ENCODE measurements around the gene TSPO2.

The TSPO2 gene

GRCh38 chr6:41027799-41028560 is 14.3 kb upstream of the TSPO2 start:
- DNase-seq = peak; percentile 70

- DNase-seq = no peak
These were observed 13.5 kb upstream of the TSPO2 start for GRCh38 chr6:41028561-41029412.

GRCh38 chr6:41032830-41033229 is 9.4 kb upstream of the TSPO2 start:
- no peak for DNase-seq

GRCh38 chr6:41033776-41034175 is 8.5 kb upstream of the TSPO2 start:
- DNase-seq = no peak

- DNase-seq = no peak
These were observed 6.1 kb upstream of the TSPO2 start for GRCh38 chr6:41036186-41036585.

- no peak for DNase-seq
These were observed 5.7 kb upstream of the TSPO2 start for GRCh38 chr6:41036601-41037000.

- DNase-seq = no peak
These were observed 5.0 kb upstream of the TSPO2 start for GRCh38 chr6:41037107-41037900.

- no peak for DNase-seq
These were observed 4.1 kb upstream of the TSPO2 start for GRCh38 chr6:41038205-41038604.

- peak; percentile 56 for DNase-seq
These were observed 2.9 kb upstream of the TSPO2 start, which contains the start of gene UNC5CL for GRCh38 chr6:41039060-41039998. UNC5CL (minus strand) TSS chr6:41039221; CDS start chr6:41035074, 4,147 bp downstream.

GRCh38 chr6:41040101-41040939 is 1.9 kb upstream of the TSPO2 start:
- no peak for DNase-seq

GRCh38 chr6:41040940-41041536 is 1.2 kb upstream of the TSPO2 start:
- DNase-seq = no peak

- DNase-seq = no peak
These were observed 884 bp downstream of the TSPO2 start for GRCh38 chr6:41043151-41043550.

- DNase-seq = no peak
These were observed 3.4 kb downstream of the TSPO2 start for GRCh38 chr6:41045664-41046063.

- DNase-seq = no peak
These were observed 3.8 kb downstream of the TSPO2 start for GRCh38 chr6:41046084-41046483.

GRCh38 chr6:41047306-41047705 is 5.0 kb downstream of the TSPO2 start:
- DNase-seq = no peak

- DNase-seq = no peak
These were observed 5.8 kb downstream of the TSPO2 start for GRCh38 chr6:41047745-41048732.

- DNase-seq = no peak
These were observed 7.3 kb downstream of the TSPO2 start for GRCh38 chr6:41049521-41049920.

GRCh38 chr6:41049955-41050354 is 7.7 kb downstream of the TSPO2 start:
- DNase-seq = no peak

- DNase-seq = no peak
These were observed 8.3 kb downstream of the TSPO2 start for GRCh38 chr6:41050536-41050935.

Data from CD4-positive, alpha-beta T cell treated with Interleukin-21 for 1 hour (primary cell).